ENCODE results near the gene DNMT3A.

The DNMT3A gene

GRCh38 chr2:25304826-25305596 is 36.7 kb downstream of the DNMT3A start:
- DNase-seq (ENCODE audit: low spot score): no peak

DNA sequence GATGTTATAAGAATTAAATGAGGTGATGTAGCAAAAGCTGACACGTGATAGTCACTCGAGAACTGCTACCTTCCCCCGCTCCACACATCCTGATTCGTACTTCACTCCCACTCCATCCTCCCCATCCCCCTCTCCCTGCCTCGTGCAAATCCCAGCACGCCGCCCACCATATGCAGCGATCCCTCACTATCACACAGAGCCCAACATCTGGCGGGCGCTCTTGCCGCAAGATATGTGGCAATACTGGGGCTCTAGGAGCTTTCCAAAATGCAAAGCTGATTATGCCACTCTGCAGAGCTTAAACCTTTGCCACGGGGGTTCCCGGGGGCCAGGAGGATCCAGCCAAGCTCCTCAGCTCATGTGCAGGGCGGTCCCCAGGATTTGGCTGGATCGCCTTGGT is 37.4 kb downstream of the DNMT3A start:
- no peak for DNase-seq (ENCODE audit: low spot score)

DNA sequence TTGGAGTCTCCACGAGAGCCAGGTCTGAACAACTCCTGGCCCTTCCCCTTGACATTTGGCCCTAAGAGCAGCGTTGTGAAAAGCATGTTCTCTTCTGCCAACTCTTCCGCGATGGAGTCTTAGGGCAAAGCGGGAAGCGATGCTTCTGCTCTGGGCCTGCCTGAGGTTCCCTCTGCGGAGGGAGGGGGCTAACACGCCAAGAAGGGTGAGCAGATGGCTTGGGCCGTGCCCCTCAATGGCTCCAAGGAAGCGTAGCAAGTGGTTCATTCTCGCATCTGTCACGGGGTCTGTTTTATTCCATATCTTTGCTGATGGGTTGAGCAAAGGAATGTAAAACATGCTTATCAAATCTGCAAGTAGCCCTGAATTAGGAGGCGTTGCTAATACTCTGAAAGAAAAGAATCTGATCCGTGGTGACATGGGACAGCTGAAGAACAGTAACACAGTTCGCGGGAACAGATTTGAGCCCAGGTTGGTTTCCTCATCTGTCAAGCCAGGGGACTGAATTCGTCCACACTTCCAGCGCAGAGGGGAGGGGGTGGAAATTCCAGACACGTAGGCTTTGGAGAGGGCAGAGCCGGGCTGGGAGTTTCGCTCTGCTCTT is 38.0 kb downstream of the DNMT3A start:
- no peak for DNase-seq (ENCODE audit: low spot score)

GRCh38 chr2:25302758-25303375 is 38.9 kb downstream of the DNMT3A start:
- no peak for DNase-seq (ENCODE audit: low spot score)

DNA sequence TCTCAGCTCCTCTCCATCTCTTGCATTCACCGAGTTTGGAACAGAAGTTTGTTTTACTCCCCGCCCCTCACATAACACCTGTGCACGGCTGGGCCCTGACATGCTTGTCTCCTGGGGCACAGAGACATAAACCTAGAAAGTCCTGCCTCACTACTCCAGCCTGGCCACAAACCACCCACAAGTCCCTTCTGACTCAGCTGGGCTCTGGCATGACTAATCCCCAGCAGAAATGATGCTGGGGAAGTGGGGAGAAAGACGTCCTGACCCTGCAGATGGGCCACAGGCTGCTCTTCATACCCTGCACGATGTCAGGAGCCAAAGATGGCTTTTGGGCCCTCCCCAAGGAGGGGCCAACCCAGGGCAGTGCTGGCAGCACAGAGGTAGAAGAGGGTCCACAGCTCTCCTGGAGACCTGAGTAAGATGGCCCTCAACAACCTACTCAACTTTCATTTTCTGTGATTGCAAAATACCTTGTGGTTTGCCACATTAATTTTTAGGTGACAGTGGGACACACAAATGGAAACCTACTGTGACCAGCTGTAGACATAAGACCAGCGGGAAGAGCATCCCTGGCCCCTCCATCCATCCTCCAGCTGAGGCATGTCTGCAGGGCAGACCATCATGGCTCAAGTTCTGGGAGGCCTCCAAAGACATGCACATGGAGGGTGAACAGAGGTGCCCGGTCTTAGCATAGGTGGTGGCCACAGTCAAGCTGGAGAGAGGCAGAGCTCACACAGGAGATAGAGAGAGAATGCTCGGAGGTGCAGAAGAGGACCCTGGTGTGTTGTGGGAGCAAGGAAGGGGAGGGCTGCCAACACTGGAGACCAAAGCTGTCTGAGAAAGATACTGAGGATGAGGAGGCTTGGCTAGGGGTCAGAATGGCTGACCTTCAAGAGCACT is 40.0 kb downstream of the DNMT3A start:
- DNase-seq (ENCODE audit: low spot score): no peak

GRCh38 chr2:25300001-25300400 is 41.7 kb downstream of the DNMT3A start:
- DNase-seq (ENCODE audit: low spot score): no peak

- no peak for DNase-seq (ENCODE audit: low spot score)
These were observed 42.8 kb downstream of the DNMT3A start for GRCh38 chr2:25298776-25299431.

DNA sequence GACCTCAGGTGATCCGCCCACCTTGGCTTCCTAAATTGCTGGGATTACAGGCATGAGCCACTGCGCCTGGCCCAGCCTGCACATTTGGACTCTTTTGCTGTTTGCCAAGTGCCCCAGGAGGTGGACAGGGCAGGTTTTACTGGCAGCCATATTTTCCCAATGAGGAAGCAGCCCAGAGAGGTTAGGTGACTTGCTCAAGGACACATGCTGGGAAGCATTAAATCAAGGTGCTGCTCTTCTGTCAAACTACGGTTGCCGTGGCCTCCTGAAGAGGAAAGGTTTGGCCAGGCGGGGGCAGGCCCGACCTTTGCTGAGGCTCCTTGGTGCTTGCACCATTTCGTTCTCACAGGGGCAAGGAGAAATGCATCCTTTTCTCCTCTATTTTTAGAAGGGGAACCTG is 44.0 kb downstream of the DNMT3A start:
- DNase-seq (ENCODE audit: low spot score): no peak

DNA sequence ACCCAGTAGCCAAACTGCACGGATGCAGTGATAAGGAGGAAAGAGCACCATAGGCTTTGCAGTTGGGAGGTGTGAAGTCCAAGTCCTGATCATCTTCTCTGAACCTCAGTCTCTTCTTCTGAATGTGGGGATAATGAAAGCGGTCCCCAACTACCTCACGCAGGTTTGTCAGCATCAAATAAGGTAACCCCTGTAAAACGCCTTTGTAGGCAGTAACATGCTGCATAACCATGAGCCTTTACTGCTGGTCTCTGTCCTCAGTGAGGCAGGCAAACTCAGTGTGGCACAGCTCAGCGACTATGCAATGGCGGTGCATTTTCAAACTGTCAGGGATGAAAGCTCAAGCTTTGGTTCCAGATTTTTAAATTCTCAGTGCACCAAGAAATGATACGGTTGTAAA is 46.1 kb downstream of the DNMT3A start:
- no peak for DNase-seq (ENCODE audit: low spot score)

DNA sequence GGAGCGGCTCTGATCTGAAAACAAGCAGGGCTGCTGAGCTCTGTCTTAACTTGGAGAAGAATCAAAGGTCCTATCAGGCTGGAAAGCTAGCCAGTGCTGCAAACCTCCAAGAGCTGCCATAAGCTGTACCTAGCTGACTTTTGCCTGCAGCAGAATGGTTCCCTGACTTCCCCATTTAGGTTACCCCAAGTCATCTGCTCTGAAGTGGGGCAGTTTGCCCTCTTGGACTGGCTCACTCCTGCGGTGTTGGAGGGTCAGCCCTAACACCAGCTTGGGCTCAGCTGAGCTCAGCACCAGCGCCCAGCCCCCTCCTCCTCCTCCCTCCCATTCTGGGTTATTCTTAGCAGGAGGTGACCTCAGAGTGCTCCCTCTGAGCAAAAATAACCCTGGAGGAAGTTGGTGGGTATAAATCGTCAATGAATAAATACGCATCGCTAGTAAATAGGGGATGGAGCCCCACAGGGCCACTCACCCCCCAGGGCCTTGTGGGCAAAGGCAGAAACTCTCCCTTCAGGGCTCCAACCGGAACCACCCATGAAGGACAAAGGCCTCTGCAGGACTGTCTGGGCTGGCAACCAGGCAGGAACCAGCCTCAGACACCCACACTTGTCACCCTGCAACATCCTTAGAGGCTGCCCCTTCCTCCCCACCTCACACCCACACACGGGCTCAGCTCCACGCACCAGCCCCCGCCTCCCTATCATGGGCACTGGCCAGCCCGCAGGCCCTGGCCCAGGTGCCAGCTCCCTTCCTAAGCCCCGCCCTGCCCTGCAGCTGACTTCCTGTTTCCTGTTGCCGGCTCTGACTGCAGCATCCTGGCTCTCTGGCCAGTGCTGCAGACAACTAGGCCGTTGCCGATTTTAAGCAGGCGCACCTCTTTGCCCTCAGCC is 46.9 kb downstream of the DNMT3A start:
- DNase-seq (ENCODE audit: low spot score): no peak

DNA sequence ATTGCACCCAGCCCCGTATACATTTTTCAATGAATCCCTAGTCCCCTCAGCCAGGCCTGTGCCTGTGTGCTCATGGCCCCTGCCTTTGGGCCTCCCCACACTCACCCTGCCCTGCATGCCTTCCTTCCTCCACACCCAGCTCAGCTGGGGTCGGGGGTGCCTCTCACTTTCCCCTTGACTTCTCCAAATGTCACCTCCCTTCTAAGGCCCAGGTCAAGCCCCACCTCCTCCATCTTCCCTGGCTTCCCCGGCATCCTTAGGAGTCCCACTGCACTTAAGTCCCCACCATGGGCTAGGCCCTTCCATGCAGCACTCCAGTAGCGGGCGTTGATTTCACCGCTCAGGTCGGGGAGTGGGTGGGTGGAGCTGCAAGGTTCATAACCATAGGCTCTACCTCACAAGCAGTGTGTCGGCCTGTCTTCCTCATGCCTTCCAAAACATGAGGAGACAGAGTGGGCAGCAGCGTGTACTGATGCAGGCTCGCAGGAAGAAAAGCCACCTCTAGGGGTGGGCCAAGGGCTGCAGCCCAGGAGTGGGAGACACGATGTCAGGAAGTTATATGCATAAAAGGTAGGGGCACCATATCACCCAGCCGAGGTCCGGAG is 47.7 kb downstream of the DNMT3A start:
- DNase-seq (ENCODE audit: low spot score): no peak

- DNase-seq (ENCODE audit: low spot score): no peak
These were observed 48.6 kb downstream of the DNMT3A start for GRCh38 chr2:25293145-25293544.

- DNase-seq (ENCODE audit: low spot score): no peak
These were observed 49.3 kb downstream of the DNMT3A start for GRCh38 chr2:25292408-25292807.

DNA sequence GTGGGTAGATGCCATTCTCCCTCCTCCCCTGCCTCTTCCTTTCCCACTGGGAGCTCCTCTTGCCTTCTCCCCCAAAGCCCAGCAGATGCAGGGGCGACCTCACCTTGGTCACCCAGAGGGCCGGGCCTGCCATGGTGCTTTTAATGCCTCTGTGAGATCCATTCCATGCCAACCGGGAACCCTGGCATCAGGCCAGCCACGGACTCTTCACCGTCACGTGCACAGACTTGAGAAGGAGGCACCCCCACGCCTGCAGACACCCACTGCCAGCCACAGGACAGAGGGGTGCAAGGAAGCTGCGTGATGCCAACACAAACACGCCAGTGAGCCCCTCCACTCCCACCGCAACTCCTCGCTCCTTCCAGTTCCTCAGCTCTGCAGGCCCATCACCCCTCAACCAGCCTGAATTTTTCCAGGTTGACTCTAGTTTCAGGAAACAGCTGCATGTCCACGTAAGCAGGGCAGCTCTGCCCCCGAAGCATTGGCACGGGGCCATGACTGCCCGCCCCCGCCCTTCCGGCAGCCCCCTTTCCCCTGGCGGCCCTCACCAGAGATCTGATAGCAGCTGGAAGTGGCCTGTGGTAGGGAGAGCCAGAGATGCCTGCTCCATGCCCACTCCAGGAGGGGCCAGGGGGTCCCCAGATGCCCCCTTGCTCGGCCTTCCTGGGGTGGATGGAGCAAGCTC is 50.8 kb downstream of the DNMT3A start:
- DNase-seq (ENCODE audit: low spot score): no peak

- no peak for DNase-seq (ENCODE audit: low spot score)
These were observed 54.8 kb downstream of the DNMT3A start for GRCh38 chr2:25286723-25287483.

DNA sequence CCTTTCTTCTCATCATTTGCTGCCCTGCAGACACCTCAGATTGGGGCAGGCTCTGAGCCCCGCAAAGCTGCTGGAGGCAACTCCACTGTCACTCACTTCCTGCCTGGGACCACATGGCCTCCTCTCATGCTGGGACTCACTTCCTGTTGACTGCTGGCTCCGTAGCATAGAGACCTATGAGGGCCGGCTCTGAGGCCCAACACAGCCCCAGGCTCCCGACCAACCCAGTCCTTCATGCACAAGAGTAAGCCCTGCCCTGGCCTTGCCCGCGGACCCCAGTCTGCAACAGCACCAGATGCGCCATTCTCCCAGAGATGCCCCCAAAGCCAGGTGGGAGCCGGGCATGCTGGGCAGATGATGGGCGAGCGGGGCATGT is 55.7 kb downstream of the DNMT3A start:
- no peak for DNase-seq (ENCODE audit: low spot score)

- DNase-seq (ENCODE audit: low spot score): no peak
These were observed 56.3 kb downstream of the DNMT3A start for GRCh38 chr2:25285265-25286024.

DNA sequence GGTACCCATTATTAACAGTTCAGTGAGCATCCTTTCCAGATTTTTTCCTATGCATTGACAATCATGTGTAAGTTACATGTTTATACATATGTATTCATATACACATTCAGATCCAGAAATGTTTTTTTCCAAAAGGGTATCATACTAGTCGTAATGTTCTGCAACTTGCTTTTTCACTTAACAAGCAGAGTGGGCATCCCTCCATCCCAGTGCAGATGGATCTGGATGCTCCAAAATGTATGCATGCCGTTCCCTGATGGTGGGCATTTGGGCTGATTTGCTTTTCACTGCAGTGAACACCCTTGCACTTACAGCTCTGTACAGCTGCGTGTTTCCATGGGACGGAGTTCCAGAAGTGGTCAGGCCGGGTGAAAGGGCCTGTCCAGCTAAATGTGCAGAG is 57.0 kb downstream of the DNMT3A start:
- no peak for DNase-seq (ENCODE audit: low spot score)

Data from hematopoietic multipotent progenitor cell treated with erythropoietin and hydrocortisone succinate and interleukin-3 and kit ligand, for 17 days (in vitro differentiated cells).